PC-9 (cell line): ENCODE data around the gene ZNF365.

Source experiments
- CTCF ChIP-seq: fragments of 200-600 bp; sonication (generic); conservative IDR thresholded peaks from 2 replicates; pipeline ENCODE4 v1.6.1; 2017; ENCODE audit warnings: mixed run types, antibody characterized with exemption, mild to moderate bottlenecking, moderate library complexity
- EZH2 ChIP-seq: fragments of 200-600 bp; sonication (generic); IDR thresholded peaks from 2 replicates; pipeline ENCODE4 v1.8.0; 2017; ENCODE audit warnings: antibody characterized with exemption, low read depth

- TF ChIP-seq CTCF (no peak), EZH2 (no peak)
These were observed 40.9 kb upstream of the ZNF365 start for GRCh38 chr10:62333135-62333889.
